ENCODE data around the gene PCDH12.

The PCDH12 gene

GRCh38 chr5:141916522-141916921, 41.5 kb downstream of the PCDH12 start:
- no peak overlapping the region for H3K14ac ChIP-seq (ENCODE audit: low read length)
- peak in 1 of 2 donors; percentile 19 for DNase-seq
- H3K79me1 ChIP-seq (ENCODE audit: low read length) = no peaks in the 10 kb centered on the region
- no peak overlapping the region for H3K4me2 ChIP-seq (ENCODE audit: low read length)
- no peak overlapping the region for H3K23ac ChIP-seq (ENCODE audit: low read length)
- no peak overlapping the region for H2BK5ac ChIP-seq (ENCODE audit: low read depth, low read length, poor library complexity)
- no peak overlapping the region for H3K4me3 ChIP-seq (ENCODE audit: low read depth, low read length)
- no peak overlapping the region for H3K9ac ChIP-seq (ENCODE audit: low read length)
- H4K91ac ChIP-seq (ENCODE audit: low read depth, low read length) = no peak overlapping the region
- H2BK120ac ChIP-seq (ENCODE audit: insufficient read depth, low read length, poor library complexity) = no peak overlapping the region
- no peak overlapping the region for H3K18ac ChIP-seq (ENCODE audit: low read length)
- no peak overlapping the region for H3K4ac ChIP-seq (ENCODE audit: low read depth, low read length)
- H3K36me3 ChIP-seq (ENCODE audit: control insufficient read depth in 1 of 2, insufficient read depth in 2 of 2, low read length in 2 of 2) = no peaks in the 10 kb centered on the region
- H4K8ac ChIP-seq (ENCODE audit: low read depth, low read length) = no peak overlapping the region
- peaks cover 0 to 5% of the 10 kb centered on the region in 2 experiments for H3K4me1 ChIP-seq (ENCODE audit: control insufficient read depth in 1 of 2, insufficient read depth in 2 of 2, low read length in 2 of 2)
- no peak overlapping the region for H2BK12ac ChIP-seq (ENCODE audit: low read length)
- no CpG with 5 or more reads among the region's 2 CpGs for WGBS (ENCODE audit: extremely low coverage, insufficient coverage, insufficient read length)
- H3K9me3 ChIP-seq (ENCODE audit: insufficient read depth, low read depth, low read length) = no peaks in the 10 kb centered on the region
- no peak overlapping the region for H2AFZ ChIP-seq (ENCODE audit: insufficient read depth, low read length, poor library complexity)
- no peak overlapping the region for H4K12ac ChIP-seq (ENCODE audit: low read depth, low read length)
- H3K27ac ChIP-seq (ENCODE audit: low read depth, low read length) = no peak overlapping the region
- no peaks in the 10 kb centered on the region for H3K79me2 ChIP-seq (ENCODE audit: control insufficient read depth, insufficient read depth, low read length, poor library complexity)
- peaks cover 7% of the 10 kb centered on the region for H3K27me3 ChIP-seq (ENCODE audit: insufficient read depth, low read length)
- H2AK5ac ChIP-seq (ENCODE audit: low read length) = no peak overlapping the region

- H3K4ac ChIP-seq (ENCODE audit: low read depth, low read length) = no peak overlapping the region
- no CpG with 5 or more reads among the region's 6 CpGs for WGBS (ENCODE audit: extremely low coverage, insufficient coverage, insufficient read length)
- H3K27ac ChIP-seq (ENCODE audit: low read depth, low read length) = no peak overlapping the region
- no peak overlapping the region for H2BK120ac ChIP-seq (ENCODE audit: insufficient read depth, low read length, poor library complexity)
- H2BK5ac ChIP-seq (ENCODE audit: low read depth, low read length, poor library complexity) = no peak overlapping the region
- no peak overlapping the region for H4K91ac ChIP-seq (ENCODE audit: low read depth, low read length)
- no peaks in the 10 kb centered on the region for H3K79me1 ChIP-seq (ENCODE audit: low read length)
- peak overlapping the region; percentile 51 for H3K9ac ChIP-seq (ENCODE audit: low read length)
- H3K79me2 ChIP-seq (ENCODE audit: control insufficient read depth, insufficient read depth, low read length, poor library complexity) = no peaks in the 10 kb centered on the region
- no peak overlapping the region for H3K14ac ChIP-seq (ENCODE audit: low read length)
- no peak overlapping the region for H4K12ac ChIP-seq (ENCODE audit: low read depth, low read length)
- no peaks in the 10 kb centered on the region for H3K9me3 ChIP-seq (ENCODE audit: insufficient read depth, low read depth, low read length)
- H3K4me1 ChIP-seq (ENCODE audit: control insufficient read depth in 1 of 2, insufficient read depth in 2 of 2, low read length in 2 of 2) = peaks cover 0 to 5% of the 10 kb centered on the region in 2 experiments
- H3K18ac ChIP-seq (ENCODE audit: low read length) = no peak overlapping the region
- DNase-seq = peak in 1 of 2 donors; percentile 32
- H2AFZ ChIP-seq (ENCODE audit: insufficient read depth, low read length, poor library complexity) = no peak overlapping the region
- H4K8ac ChIP-seq (ENCODE audit: low read depth, low read length) = no peak overlapping the region
- H2BK12ac ChIP-seq (ENCODE audit: low read length) = no peak overlapping the region
- no peaks in the 10 kb centered on the region for H3K36me3 ChIP-seq (ENCODE audit: control insufficient read depth in 1 of 2, insufficient read depth in 2 of 2, low read length in 2 of 2)
- no peak overlapping the region for H2AK5ac ChIP-seq (ENCODE audit: low read length)
- H3K4me2 ChIP-seq (ENCODE audit: low read length) = no peak overlapping the region
- H3K4me3 ChIP-seq (ENCODE audit: low read depth, low read length) = no peak overlapping the region
- no peak overlapping the region for H3K23ac ChIP-seq (ENCODE audit: low read length)
- H3K27me3 ChIP-seq (ENCODE audit: insufficient read depth, low read length) = peaks cover 7% of the 10 kb centered on the region
Measured at GRCh38 chr5:141915881-141916336, 42.1 kb downstream of the PCDH12 start.

GRCh38 chr5:141914797-141915196, 43.2 kb downstream of the PCDH12 start:
- Histone ChIP-seq H3K79me1 (ENCODE audit: low read length) (no peaks in the 10 kb centered on the region), H3K18ac (ENCODE audit: low read length) (no peak overlapping the region), H2BK12ac (ENCODE audit: low read length) (no peak overlapping the region), H2AK5ac (ENCODE audit: low read length) (no peak overlapping the region), H4K12ac (ENCODE audit: low read depth, low read length) (no peak overlapping the region), H2AFZ (ENCODE audit: insufficient read depth, low read length, poor library complexity) (no peak overlapping the region), H2BK120ac (ENCODE audit: insufficient read depth, low read length, poor library complexity) (no peak overlapping the region), H2BK5ac (ENCODE audit: low read depth, low read length, poor library complexity) (no peak overlapping the region), H3K9me3 (ENCODE audit: insufficient read depth, low read depth, low read length) (no peaks in the 10 kb centered on the region), H3K36me3 (ENCODE audit: control insufficient read depth in 1 of 2, insufficient read depth in 2 of 2, low read length in 2 of 2) (no peaks in the 10 kb centered on the region), H3K14ac (ENCODE audit: low read length) (no peak overlapping the region), H3K4ac (ENCODE audit: low read depth, low read length) (no peak overlapping the region), H3K4me3 (ENCODE audit: low read depth, low read length) (no peak overlapping the region), H4K8ac (ENCODE audit: low read depth, low read length) (no peak overlapping the region), H3K9ac (ENCODE audit: low read length) (no peak overlapping the region), H3K23ac (ENCODE audit: low read length) (no peak overlapping the region), H3K27me3 (ENCODE audit: insufficient read depth, low read length) (peaks cover 7% of the 10 kb centered on the region), H3K79me2 (ENCODE audit: control insufficient read depth, insufficient read depth, low read length, poor library complexity) (no peaks in the 10 kb centered on the region), H3K4me1 (ENCODE audit: control insufficient read depth in 1 of 2, insufficient read depth in 2 of 2, low read length in 2 of 2) (peaks cover 0 to 5% of the 10 kb centered on the region in 2 experiments), H3K4me2 (ENCODE audit: low read length) (no peak overlapping the region), H4K91ac (ENCODE audit: low read depth, low read length) (no peak overlapping the region), H3K27ac (ENCODE audit: low read depth, low read length) (no peak overlapping the region)
- WGBS (ENCODE audit: extremely low coverage, insufficient coverage, insufficient read length) = no CpG with 5 or more reads among the region's 3 CpGs
- DNase-seq = no peak

- H2BK5ac ChIP-seq (ENCODE audit: low read depth, low read length, poor library complexity) = no peak overlapping the region
- no peak overlapping the region for H4K8ac ChIP-seq (ENCODE audit: low read depth, low read length)
- H3K4me1 ChIP-seq (ENCODE audit: control insufficient read depth in 1 of 2, insufficient read depth in 2 of 2, low read length in 2 of 2) = peaks cover 0 to 5% of the 10 kb centered on the region in 2 experiments
- H3K9me3 ChIP-seq (ENCODE audit: insufficient read depth, low read depth, low read length) = no peaks in the 10 kb centered on the region
- peak in 1 of 2 donors; percentile 60 for DNase-seq
- H2AK5ac ChIP-seq (ENCODE audit: low read length) = no peak overlapping the region
- no peak overlapping the region for H3K27ac ChIP-seq (ENCODE audit: low read depth, low read length)
- no peak overlapping the region for H3K23ac ChIP-seq (ENCODE audit: low read length)
- no peaks in the 10 kb centered on the region for H3K79me1 ChIP-seq (ENCODE audit: low read length)
- no CpG with 5 or more reads among the region's 40 CpGs for WGBS (ENCODE audit: extremely low coverage, insufficient coverage, insufficient read length)
- no peak overlapping the region for H3K18ac ChIP-seq (ENCODE audit: low read length)
- no peaks in the 10 kb centered on the region for H3K36me3 ChIP-seq (ENCODE audit: control insufficient read depth in 1 of 2, insufficient read depth in 2 of 2, low read length in 2 of 2)
- H3K4ac ChIP-seq (ENCODE audit: low read depth, low read length) = no peak overlapping the region
- H4K91ac ChIP-seq (ENCODE audit: low read depth, low read length) = no peak overlapping the region
- peak overlapping the region; percentile 35 for H3K9ac ChIP-seq (ENCODE audit: low read length)
- no peak overlapping the region for H3K14ac ChIP-seq (ENCODE audit: low read length)
- peaks cover 7% of the 10 kb centered on the region for H3K27me3 ChIP-seq (ENCODE audit: insufficient read depth, low read length)
- H2AFZ ChIP-seq (ENCODE audit: insufficient read depth, low read length, poor library complexity) = no peak overlapping the region
- H3K4me2 ChIP-seq (ENCODE audit: low read length) = peak overlapping the region; percentile 61
- no peak overlapping the region for H4K12ac ChIP-seq (ENCODE audit: low read depth, low read length)
- H2BK120ac ChIP-seq (ENCODE audit: insufficient read depth, low read length, poor library complexity) = no peak overlapping the region
- peak overlapping the region; percentile 1 for H3K4me3 ChIP-seq (ENCODE audit: low read depth, low read length)
- H3K79me2 ChIP-seq (ENCODE audit: control insufficient read depth, insufficient read depth, low read length, poor library complexity) = no peaks in the 10 kb centered on the region
- no peak overlapping the region for H2BK12ac ChIP-seq (ENCODE audit: low read length)
Measured at GRCh38 chr5:141914199-141914743, 43.7 kb downstream of the PCDH12 start.
